Loucy (cell line): ENCODE data around the gene GPR17.

ENCODE experiments used
- CTCF ChIP-seq: fragments of 200-600 bp; sonication (generic); conservative IDR thresholded peaks from 2 replicates; pipeline ENCODE4 v1.5.1; 2014; ENCODE audit warnings: mild to moderate bottlenecking, antibody characterized with exemption, low read length
- EZH2phosphoT487 ChIP-seq: fragments of 200-600 bp; IDR thresholded peaks from 2 replicates; pipeline ENCODE4 v1.6.1; 2018; ENCODE audit warnings: antibody characterized with exemption, mild to moderate bottlenecking, moderate library complexity, borderline replicate concordance

DNA sequence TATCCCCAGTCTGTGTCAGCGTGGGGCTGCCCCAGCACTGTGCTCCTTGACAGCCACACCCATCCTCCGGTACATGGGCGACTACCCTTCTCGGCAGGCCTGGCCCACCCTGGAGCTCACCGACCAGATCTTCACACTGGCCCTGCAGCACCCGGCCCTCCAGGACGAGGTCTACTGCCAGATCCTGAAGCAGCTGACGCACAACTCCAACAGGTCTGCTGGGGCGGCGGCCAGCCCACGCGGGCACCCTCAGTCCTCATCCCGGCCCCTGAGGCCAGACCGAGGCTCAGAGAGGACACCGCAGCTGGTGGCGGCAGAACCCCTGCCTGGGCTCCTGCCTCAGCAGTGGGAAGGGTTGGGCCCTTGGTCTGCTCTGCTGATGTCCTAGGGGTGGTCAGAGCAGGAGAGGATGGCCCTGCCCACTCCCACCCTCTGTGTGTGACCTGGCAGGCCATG, 14.4 kb upstream of the GPR17 start:
- TF ChIP-seq CTCF, result no peak
- TF ChIP-seq EZH2phosphoT487, result no peak
